Anterior cingulate cortex (tissue), 58 donors: ENCODE data around the gene GART.
"Not testable (repeated sequence)": the region's sequence is repeated elsewhere in the genome, so short reads cannot be mapped to it uniquely, and the experiment has no call there.

Source experiments
- DNase-seq, 58 donors: peaks; one replicate each; lab custom pipeline; 2025; lab: John Stamatoyannopoulos, UW

GART gene

GRCh38 chr21:33478935-33479678 lies 62.8 kb downstream of the GART start:
- DNase-seq: peak in 13 of 58 donors; percentile 4 to 52 (median 25)

- no peak for DNase-seq
Measured at GRCh38 chr21:33478182-33478581, 63.7 kb downstream of the GART start.

- no peak for DNase-seq
Measured at GRCh38 chr21:33477066-33477465, 64.9 kb downstream of the GART start.

DNA sequence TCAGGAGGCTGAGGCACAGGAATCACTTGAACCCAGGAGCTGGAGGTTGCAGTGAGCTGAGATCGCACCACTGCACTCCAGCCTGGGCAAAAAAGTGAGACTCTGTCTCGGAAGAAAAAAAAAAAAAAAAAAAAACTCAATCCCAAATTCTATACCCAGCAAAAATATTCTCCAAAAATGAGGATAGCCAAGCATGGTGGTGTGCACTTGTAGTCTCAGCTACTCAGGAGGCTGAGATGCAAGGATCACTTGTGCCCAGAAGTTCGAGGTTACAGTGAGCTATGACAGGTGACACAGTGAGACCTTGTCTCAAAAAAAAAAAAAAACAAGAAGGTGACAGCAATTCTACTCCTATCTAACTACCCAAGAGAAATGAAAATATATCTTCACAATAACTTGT lies 68.6 kb downstream of the GART start:
- no peak for DNase-seq

DNA sequence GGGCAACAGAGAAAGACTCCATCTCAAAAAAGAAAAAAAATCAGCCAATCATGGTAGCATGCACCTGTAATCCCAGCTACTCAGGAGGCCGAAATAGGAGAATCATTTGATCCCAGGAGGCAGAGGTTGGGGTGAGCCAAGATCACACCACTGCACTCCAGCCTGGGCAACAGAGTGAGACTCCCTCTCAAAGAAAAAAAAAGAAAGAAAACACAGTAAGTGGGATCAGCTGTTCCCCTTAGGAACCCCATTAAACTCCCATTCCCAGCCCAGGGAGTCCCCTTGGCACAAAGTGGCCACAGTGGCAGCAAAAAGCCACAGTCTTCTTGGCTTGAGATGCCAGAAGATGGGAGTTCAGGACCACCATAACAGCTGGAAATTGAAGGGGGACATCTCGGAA lies 71.2 kb downstream of the GART start:
- no peak for DNase-seq

- DNase-seq: not testable (repeated sequence)
Measured at GRCh38 chr21:33469183-33469582, 72.7 kb downstream of the GART start.

GRCh38 chr21:33461538-33462250 lies 80.2 kb downstream of the GART start:
- no peak for DNase-seq

DNA sequence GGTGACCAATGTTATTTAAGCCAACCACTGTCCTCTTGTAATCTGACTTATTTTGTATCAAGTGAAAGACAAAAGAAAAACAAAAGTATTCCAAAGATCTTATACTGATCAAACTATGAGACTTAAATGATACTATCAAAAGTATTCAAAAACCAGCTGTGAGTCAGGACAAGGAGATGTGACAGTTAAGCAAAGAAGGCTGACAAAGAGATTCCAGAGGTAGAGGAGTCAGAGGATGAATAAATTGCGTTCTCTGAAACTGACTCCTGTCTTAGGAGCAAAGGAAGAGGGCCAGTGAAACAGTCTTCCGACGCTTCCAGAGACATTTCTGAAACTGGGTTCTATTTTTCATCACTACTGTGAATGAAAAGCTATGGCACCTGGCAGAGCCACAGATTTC lies 83.1 kb downstream of the GART start:
- no peak for DNase-seq

GRCh38 chr21:33455686-33456446 lies 86.1 kb downstream of the GART start:
- DNase-seq: no peak
